Articular chondrocyte of knee joint (primary cell): ENCODE measurements around the gene CCDC148. TPM values are rescaled to one million over a fixed set of nuclear protein-coding genes. Genes with fewer than 3 reads are reported as not detected.

Experiments
- small RNA-seq: library from RNA; depleted of rRNA; stranded (forward); fragments of <200 nt; gene quantifications from one replicate; pipeline ENCODE3, GENCODE V24; 2012
- total RNA-seq: library from RNA; depleted of rRNA; stranded (reverse); fragments of >200 nt; gene quantifications from 2 replicates; pipeline ENCODE4 v1.2.3, GENCODE V29; 2012

The CCDC148 gene
- 0.91 and 1.5 TPM in 2 replicates for total RNA-seq

DNA sequence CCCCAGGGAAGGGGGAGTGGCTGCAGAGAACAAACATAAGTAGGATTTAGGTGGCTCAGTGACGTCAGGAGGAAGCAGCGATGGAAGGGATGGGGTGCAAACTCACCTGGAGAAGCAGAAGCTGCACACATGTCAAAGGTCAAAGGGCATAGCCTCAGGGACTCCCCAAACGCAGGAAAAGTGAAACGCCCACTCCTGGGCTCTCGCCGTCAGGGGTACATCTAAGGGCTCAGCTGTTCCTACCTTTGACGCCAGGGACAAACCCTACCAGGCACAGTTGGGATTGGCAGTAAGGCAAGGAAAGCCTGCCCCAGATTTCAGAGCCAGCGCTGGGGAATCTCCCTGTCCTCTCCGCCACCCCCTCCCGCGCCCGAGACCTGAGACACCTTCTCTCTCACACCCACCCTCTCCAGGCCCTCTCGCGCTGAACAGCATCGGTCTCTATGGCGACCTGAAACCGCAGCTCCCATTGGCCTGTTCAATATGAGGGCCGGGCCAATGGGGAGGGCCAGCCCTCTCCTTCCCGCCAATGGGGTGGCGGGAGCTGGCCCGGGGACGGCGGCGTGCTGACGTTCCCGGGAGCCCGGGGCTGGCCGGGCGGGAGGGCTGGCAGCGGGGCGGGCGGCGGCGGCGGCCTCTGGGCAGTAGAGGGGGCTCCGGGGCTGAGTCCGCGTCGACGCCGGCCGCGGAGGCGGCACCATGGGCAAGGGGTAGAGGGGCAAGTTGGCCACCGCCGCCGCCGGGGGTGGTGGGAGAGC is at the start of gene CCDC148, which contains the start of gene PKP4:
Gene CCDC148 (minus strand): TSS at position 445 of the 758 bp plus-strand sequence. CDS start 314 bp downstream, at position 131.
Gene PKP4 (plus strand): TSS at position 644 of the 758 bp plus-strand sequence. CDS start 76,233 bp downstream, outside the sequence.

Small RNAs within 50 kb of the gene (small RNA-seq; reads per million reads assigned to genes)
- not detected for gene RN7SL393P

Other genes starting within 250 kb of the CCDC148 start
- gene PKP4, start 199 bp upstream of the CCDC148 start, total RNA-seq = 28.9 and 30.6 TPM in 2 replicates